Ovary (tissue), 9 donors: ENCODE data around the gene FAM20C. TPM values are rescaled to one million over a fixed set of nuclear protein-coding genes. Genes with fewer than 3 reads are reported as not detected.

ENCODE experiments used
- DNase-seq, 5 donors: peaks; one replicate each; pipeline ENCODE4 v3.0.0-alpha.2; 2019 to 2020
- H3K27ac ChIP-seq, 2 donors: fragments of 200-600 bp; one replicate each; pipeline versions ENCODE4 v1.5.1 to v1.8.0; 2019 to 2022
- H3K27me3 ChIP-seq: fragments of 200-600 bp; one replicate; pipeline ENCODE4 v1.8.0; 2022
- H3K36me3 ChIP-seq: fragments of 200-600 bp; sonication (generic); one replicate; pipeline ENCODE4 v1.5.1; 2019
- H3K4me1 ChIP-seq: one replicate; pipeline ENCODE4 v1.8.1; 2013; ENCODE audit warnings: mild to moderate bottlenecking, moderate library complexity; ENCODE audit not compliant: insufficient read depth
- H3K4me3 ChIP-seq: fragments of 200-600 bp; sonication (generic); one replicate; pipeline ENCODE4 v1.5.1; 2017
- H3K9me3 ChIP-seq, 2 donors: fragments of 200-600 bp in 1 of 2; sonication (generic) in 1 of 2; one replicate each; pipeline versions ENCODE4 v1.5.1 to v1.8.1; 2013 to 2019; ENCODE audit warnings: mild to moderate bottlenecking in 1 of 2, moderate library complexity in 1 of 2
- EP300 ChIP-seq: sonication (generic); formaldehyde crosslinking; IDR thresholded peaks from one replicate; pipeline ENCODE4 v1.6.1; 2017; ENCODE audit warnings: antibody characterized with exemption
- POLR2A ChIP-seq: fragments of 450-650 bp; IDR thresholded peaks from one replicate; pipeline ENCODE4 v1.6.1; 2017; ENCODE audit warnings: antibody characterized with exemption, mild to moderate bottlenecking, moderate library complexity
- WGBS, 3 donors: extraction: QIAGEN DNeasy Blood & Tissue Kit in 1 of 3; methylation state at CpG; one replicate each; pipeline versions ENCODE4 v1.1.5 to v1.1.7; 2013 to 2017; 5-methylcytosine and 5-hydroxymethylcytosine counted together
- intact Hi-C, 4 donors: fragments of 100-400 bp; cut with DNase I; formaldehyde crosslinking; loops; one replicate each; pipeline versions ENCODE4 v1.11.0 to v1.15.1; 2022 to 2023
- polyA plus RNA-seq, 2 donors: library from polyadenylated mRNA; stranded (reverse); fragments of 200-250 nt in 1 of 2; fragments of 350-450 nt in 1 of 2; fragmentation: Illumina TruSeq in 1 of 2; extraction: RNeasy Lipid Tissue Mini Kit (QIAGEN cat#74804) in 1 of 2; gene quantifications; one replicate each; pipeline ENCODE4 v1.2.3, GENCODE V29; 2013 to 2014
- total RNA-seq, 7 donors: library from RNA; depleted of rRNA in 2 of 7; stranded (reverse); fragments of >200 nt in 2 of 7; fragmentation: NEBNext Ultra II Directional in 3 of 7; extraction: Animal tissue kit (Norgen Biotek cat#: 25700) in 3 of 7; gene quantifications; one replicate each; pipeline versions ENCODE4 v1.1.0 to v1.2.4, GENCODE V29; 2016 to 2023
- TF ChIP-seq, protein P1 (sequence below), 3 donors: fragments of 450-650 bp in 2 of 3; fragments of 200-600 bp in 1 of 3; IDR thresholded peaks; one replicate each; pipeline versions ENCODE4 v1.5.1 to v1.8.0; 2016 to 2022; ENCODE audit warnings: antibody characterized with exemption in 3 of 3, mild to moderate bottlenecking in 1 of 3
- donor health status: DM: no; HTN: no; CAD: no; lungs with moderate emphysema.
- donor health status: DM: no; HTN: no; CAD: no.
- donor health status: Bipolar disorder and iron deficiency.
- donor health status: DM: yes; HTN: yes; CAD: no.
- donor health status: DM: no; HTN: no; CAD: no.
- donor health status: DM: yes; HTN: yes; CAD: no.

Gene FAM20C
- total and polyA plus RNA-seq, 9 donors = 6.2 to 80.4 (median 33.5) TPM

DNA sequence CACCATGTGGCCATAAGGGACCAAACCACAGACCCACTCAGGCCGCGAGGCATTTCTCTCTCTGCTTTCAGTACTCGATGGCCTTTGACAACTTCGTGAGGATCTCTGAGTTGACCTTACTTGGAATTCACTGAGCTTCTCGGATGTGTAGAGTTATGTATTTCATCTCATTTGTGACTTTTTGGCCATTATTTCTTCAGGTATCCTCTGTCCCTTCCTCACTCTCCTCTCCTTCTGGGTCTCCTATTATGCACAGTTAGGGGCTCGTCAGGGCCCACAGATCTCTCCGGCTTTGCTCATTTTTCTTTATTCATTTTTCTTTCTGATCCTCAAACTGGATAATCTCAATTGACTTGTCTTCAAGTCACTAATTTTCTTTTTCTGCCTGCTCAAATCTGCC lies 81.0 kb downstream of the FAM20C start:
- Histone ChIP-seq H3K4me3 (no peak overlapping the region), H3K4me1 (no peaks in the 10 kb centered on the region), H3K9me3 (no peaks in the 10 kb centered on the region), H3K36me3 (no peaks in the 10 kb centered on the region), H3K27ac (no peak overlapping the region), H3K27me3 (no peaks in the 10 kb centered on the region)
- TF ChIP-seq EP300 = no peak
- TF ChIP-seq, protein P1, sequence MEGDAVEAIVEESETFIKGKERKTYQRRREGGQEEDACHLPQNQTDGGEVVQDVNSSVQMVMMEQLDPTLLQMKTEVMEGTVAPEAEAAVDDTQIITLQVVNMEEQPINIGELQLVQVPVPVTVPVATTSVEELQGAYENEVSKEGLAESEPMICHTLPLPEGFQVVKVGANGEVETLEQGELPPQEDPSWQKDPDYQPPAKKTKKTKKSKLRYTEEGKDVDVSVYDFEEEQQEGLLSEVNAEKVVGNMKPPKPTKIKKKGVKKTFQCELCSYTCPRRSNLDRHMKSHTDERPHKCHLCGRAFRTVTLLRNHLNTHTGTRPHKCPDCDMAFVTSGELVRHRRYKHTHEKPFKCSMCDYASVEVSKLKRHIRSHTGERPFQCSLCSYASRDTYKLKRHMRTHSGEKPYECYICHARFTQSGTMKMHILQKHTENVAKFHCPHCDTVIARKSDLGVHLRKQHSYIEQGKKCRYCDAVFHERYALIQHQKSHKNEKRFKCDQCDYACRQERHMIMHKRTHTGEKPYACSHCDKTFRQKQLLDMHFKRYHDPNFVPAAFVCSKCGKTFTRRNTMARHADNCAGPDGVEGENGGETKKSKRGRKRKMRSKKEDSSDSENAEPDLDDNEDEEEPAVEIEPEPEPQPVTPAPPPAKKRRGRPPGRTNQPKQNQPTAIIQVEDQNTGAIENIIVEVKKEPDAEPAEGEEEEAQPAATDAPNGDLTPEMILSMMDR (IDR thresholded peaks at IDR 0.05) = no peak
- TF ChIP-seq POLR2A = no peak
- no peak for DNase-seq
- intact Hi-C loops = loop anchor here in 1 of 4 donors (5.0 kb wide), 1 partner anchor 1349 kb away; no protein-coding TSS in a partner anchor
- WGBS, 3 donors = 93 to 94% (median 93%) methylated on average over 7 of the region's 7 CpGs

DNA sequence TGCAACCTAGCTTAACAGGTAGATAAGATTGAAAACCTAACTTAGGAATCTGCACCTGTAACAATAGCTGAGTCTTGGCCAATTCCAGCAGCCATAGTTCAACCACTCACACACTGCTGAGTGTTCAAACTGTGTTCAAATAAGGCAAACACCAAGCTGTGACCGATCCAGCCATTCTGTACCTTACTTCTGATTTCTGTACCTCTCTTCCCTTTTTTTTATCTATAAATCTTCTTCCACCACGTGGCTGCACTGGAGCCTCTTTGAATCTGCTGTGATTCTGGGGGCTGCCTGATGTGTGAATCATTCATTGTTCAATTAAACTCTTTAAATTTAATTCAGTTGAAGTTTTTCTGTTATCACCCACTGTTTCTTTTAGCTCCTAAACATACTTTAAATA lies 81.9 kb downstream of the FAM20C start:
- intact Hi-C loops = loop anchor here in 1 of 4 donors (5.0 kb wide), 1 partner anchor 1348 kb away; no protein-coding TSS in a partner anchor
- no peaks in the 10 kb centered on the region for H3K36me3 ChIP-seq
- WGBS, 3 donors = 45 to 48% (median 46%) methylated on average over 2 of the region's 2 CpGs
- no peaks in the 10 kb centered on the region for H3K9me3 ChIP-seq
- H3K4me3 ChIP-seq = no peak overlapping the region
- DNase-seq = no peak
- no peaks in the 10 kb centered on the region for H3K4me1 ChIP-seq
- TF ChIP-seq, protein P1 (IDR thresholded peaks at IDR 0.05) = no peak
- TF ChIP-seq POLR2A = no peak
- no peak for TF ChIP-seq EP300
- no peak overlapping the region for H3K27ac ChIP-seq
- no peaks in the 10 kb centered on the region for H3K27me3 ChIP-seq

DNA sequence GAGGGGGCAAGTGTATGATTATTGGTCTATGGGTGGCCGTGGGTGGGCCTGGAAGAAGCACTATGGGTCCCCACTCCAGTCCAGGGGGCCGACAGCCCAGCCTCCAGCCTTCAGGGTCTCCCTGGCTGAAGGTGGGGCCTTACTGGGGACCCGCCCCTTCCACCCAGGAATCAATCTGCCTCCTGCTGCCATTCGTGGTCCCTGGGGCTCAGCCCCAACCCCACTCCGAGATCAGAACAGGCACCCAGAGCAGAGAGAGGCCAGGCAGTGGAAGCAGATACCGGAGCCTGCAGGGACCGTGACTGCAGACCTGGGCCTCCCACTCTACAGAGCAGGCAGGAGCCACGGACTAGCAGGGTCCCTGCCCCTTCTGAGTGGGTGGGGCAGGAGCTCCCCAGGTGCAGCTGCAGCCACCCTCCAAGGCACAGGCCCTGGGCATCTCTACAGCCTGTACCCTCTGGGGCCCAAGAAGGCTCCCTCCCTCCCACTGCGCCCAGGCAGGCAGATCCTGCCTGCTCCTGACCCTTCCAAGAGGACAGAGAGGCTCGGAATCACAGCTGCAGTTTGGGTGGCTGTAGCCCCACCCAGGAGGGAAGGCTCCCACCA lies 84.0 kb downstream of the FAM20C start:
- Histone ChIP-seq H3K4me1 (no peaks in the 10 kb centered on the region), H3K36me3 (no peaks in the 10 kb centered on the region), H3K9me3 (no peaks in the 10 kb centered on the region), H3K27ac (no peak overlapping the region), H3K27me3 (no peaks in the 10 kb centered on the region), H3K4me3 (no peak overlapping the region)
- no peak for DNase-seq
- WGBS, 3 donors = 68 to 75% (median 70%) methylated on average over 9 to 10 of the region's 10 CpGs
- no peak for TF ChIP-seq POLR2A
- TF ChIP-seq EP300 = no peak
- TF ChIP-seq, protein P1 (IDR thresholded peaks at IDR 0.05) = no peak
- intact Hi-C loops = no loop called here

DNA sequence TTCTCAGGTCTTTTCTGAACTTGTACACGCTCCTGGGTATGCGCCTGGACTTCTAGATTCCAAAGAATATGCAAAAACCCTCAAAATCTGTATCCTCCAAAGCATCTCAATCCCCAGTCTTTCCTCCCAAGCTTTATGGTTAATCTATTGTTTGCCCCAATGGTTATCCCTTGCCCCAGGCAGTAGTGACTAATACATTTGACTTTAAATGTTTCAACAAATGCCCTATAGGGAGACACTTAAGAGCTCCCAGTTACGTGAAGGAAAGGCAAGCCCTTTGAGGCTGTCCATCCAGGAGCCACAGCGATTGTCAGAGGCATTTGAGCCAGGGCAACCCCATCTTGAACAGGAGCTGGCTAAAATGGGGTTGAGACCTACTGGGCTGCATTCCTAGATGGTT lies 84.9 kb downstream of the FAM20C start:
- no peaks in the 10 kb centered on the region for H3K36me3 ChIP-seq
- H3K27ac ChIP-seq = no peak overlapping the region
- TF ChIP-seq EP300 (no peak), POLR2A (no peak)
- TF ChIP-seq, protein P1 (IDR thresholded peaks at IDR 0.05) = no peak
- no peaks in the 10 kb centered on the region for H3K9me3 ChIP-seq
- WGBS, 3 donors = 86 to 97% (median 92%) methylated on average over 4 of the region's 4 CpGs
- no peaks in the 10 kb centered on the region for H3K27me3 ChIP-seq
- intact Hi-C loops = no loop called here
- DNase-seq = no peak
- no peak overlapping the region for H3K4me3 ChIP-seq
- no peaks in the 10 kb centered on the region for H3K4me1 ChIP-seq
